ENCODE results near the gene BMPER.

BMPER gene

DNA sequence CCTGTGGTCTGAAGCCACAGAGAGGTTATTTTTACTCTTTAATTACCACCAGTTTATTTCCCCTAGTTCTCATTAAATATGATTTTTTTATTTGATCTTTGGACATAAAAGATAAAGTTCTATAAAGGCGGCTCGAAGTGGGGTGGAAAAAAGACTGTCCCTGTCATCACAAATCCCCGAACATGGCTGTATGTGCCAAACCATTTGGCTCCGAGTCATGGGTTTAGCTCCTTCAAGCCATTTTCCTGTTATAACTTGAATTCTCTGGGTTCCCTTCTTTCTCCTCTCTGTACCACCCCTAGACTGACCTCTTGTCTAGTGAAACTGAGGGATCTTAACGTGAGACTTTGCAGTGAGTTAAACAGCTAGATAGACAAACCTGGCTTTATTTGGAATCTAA is 181.6 kb downstream of the BMPER start:
- Histone ChIP-seq H3K27ac (ENCODE audit: insufficient read depth, low read depth, low read length, poor library complexity, severe bottlenecking) (no peak overlapping the region), H3K27me3 (ENCODE audit: control insufficient read depth, insufficient read depth, low read length, poor library complexity, severe bottlenecking) (no peaks in the 10 kb centered on the region), H3K4me3 (ENCODE audit: insufficient read depth, low read depth, low read length) (no peak overlapping the region), H3K4me1 (ENCODE audit: control insufficient read depth, insufficient read depth, low read length) (no peaks in the 10 kb centered on the region), H3K9me3 (ENCODE audit: control insufficient read depth, low read length) (no peaks in the 10 kb centered on the region), H3K36me3 (ENCODE audit: control insufficient read depth, insufficient read depth, low read length) (no peaks in the 10 kb centered on the region)
- WGBS, 2 experiments, result 91 to 92% methylated on average over 5 of the region's 5 CpGs

DNA sequence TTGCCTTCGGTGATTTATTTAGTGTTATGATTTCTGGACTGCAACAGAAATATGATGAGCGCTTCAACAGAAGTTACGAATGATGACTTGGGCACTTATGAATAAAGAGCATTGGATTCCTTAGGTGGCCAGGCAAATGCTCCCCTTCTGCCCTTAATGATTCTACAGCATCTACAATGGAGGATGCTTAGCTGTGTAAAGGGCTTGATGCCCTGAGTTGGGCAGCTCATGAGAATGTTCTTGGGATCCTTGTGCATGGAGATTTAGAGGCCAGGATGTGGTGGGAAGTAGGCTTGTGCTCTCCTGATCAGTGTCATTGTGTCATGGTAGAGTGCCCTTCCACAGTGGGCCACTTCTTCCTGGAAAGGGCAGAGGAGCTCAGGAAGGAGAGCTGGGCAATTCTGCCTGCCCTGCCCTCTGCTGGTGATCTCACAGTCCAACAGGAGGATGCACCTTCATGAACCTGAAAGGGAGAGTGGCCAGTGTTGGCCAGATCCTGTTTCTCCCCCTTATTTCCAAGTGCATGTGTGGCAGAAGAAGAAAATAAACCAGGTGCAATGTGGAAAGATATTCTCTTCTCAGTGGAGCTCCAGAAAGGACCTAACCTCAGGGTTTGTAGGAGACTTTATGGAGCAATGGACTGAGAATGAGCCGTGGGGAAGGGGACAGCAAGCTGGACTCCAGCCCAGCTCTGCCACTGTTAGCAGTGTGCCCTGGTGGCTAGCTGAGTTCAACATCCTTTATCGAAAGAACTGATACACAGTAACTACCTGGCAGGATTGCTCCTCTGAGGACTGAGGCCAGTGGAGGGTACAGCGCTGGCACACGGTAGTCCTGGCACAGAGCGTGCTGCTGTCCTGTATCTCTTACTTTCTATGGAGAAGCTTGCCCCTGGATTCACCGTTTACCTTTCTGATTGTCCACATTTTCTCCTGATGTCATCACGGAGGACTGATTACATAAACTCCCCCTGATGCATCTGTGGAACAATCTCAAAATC is 182.9 kb downstream of the BMPER start:
- WGBS, 2 experiments, result 93% methylated on average over 10 of the region's 10 CpGs
- Histone ChIP-seq H3K27me3 (ENCODE audit: control insufficient read depth, insufficient read depth, low read length, poor library complexity, severe bottlenecking) (no peaks in the 10 kb centered on the region), H3K4me3 (ENCODE audit: insufficient read depth, low read depth, low read length) (no peak overlapping the region), H3K9me3 (ENCODE audit: control insufficient read depth, low read length) (no peaks in the 10 kb centered on the region), H3K27ac (ENCODE audit: insufficient read depth, low read depth, low read length, poor library complexity, severe bottlenecking) (no peak overlapping the region), H3K36me3 (ENCODE audit: control insufficient read depth, insufficient read depth, low read length) (no peaks in the 10 kb centered on the region), H3K4me1 (ENCODE audit: control insufficient read depth, insufficient read depth, low read length) (no peaks in the 10 kb centered on the region)

DNA sequence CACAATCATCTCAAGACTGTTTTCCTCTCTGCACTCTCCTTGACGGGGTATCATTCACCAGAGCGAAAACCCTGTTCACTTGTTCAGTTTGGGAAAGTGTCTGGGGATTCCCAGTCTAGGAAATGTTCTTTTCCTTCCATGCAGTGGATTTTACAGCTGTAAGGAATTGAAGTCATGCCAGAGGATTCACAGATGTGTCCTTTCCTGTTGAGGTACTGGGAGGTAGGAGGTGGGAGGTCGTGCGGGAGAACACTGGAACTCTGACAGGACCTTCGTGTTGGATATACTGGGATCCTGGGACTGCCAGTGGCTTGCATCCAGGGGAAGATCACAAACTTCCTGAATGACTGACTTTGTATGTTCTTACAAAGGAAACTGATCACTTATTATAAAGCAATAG is 185.5 kb downstream of the BMPER start:
- H3K4me3 ChIP-seq (ENCODE audit: insufficient read depth, low read depth, low read length), result no peak overlapping the region
- no peaks in the 10 kb centered on the region for H3K27me3 ChIP-seq (ENCODE audit: control insufficient read depth, insufficient read depth, low read length, poor library complexity, severe bottlenecking)
- WGBS, 2 experiments, result 88 to 89% methylated on average over 5 of the region's 5 CpGs
- no peaks in the 10 kb centered on the region for H3K36me3 ChIP-seq (ENCODE audit: control insufficient read depth, insufficient read depth, low read length)
- no peaks in the 10 kb centered on the region for H3K9me3 ChIP-seq (ENCODE audit: control insufficient read depth, low read length)
- no peak overlapping the region for H3K27ac ChIP-seq (ENCODE audit: insufficient read depth, low read depth, low read length, poor library complexity, severe bottlenecking)
- H3K4me1 ChIP-seq (ENCODE audit: control insufficient read depth, insufficient read depth, low read length), result no peaks in the 10 kb centered on the region

DNA sequence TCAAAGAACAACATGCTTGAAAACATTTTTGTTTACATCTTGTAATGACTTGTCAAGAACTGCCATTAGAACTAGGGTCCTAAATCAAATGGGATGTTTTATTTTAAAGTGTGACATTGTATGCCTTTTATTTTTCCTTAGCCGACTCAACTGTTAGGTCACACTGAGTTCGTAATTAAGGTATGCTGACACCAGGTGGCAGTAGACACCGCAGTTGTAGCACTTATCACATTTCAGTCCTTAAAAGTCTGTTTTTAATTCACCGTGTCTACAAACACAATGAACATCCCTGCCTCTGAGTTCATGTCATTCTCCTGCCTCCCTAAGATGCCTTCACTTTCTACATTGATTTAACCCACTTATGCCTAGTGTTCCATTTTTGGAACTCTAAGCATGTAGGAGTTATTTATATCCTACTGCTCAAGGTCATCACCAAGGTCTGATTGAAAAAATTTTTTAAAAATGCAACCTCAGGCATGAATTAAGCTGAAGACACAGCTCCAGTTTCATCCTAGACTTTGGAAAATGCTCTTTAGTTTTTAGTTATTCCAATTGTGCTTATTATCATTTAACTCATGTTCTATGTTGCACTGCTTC is 186.1 kb downstream of the BMPER start:
- Histone ChIP-seq H3K36me3 (ENCODE audit: control insufficient read depth, insufficient read depth, low read length) (no peaks in the 10 kb centered on the region), H3K27me3 (ENCODE audit: control insufficient read depth, insufficient read depth, low read length, poor library complexity, severe bottlenecking) (no peaks in the 10 kb centered on the region), H3K4me1 (ENCODE audit: control insufficient read depth, insufficient read depth, low read length) (peaks cover 4% of the 10 kb centered on the region), H3K4me3 (ENCODE audit: insufficient read depth, low read depth, low read length) (no peak overlapping the region), H3K27ac (ENCODE audit: insufficient read depth, low read depth, low read length, poor library complexity, severe bottlenecking) (no peak overlapping the region), H3K9me3 (ENCODE audit: control insufficient read depth, low read length) (no peaks in the 10 kb centered on the region)
- 33 to 37% methylated on average over 4 of the region's 4 CpGs for WGBS, 2 experiments

DNA sequence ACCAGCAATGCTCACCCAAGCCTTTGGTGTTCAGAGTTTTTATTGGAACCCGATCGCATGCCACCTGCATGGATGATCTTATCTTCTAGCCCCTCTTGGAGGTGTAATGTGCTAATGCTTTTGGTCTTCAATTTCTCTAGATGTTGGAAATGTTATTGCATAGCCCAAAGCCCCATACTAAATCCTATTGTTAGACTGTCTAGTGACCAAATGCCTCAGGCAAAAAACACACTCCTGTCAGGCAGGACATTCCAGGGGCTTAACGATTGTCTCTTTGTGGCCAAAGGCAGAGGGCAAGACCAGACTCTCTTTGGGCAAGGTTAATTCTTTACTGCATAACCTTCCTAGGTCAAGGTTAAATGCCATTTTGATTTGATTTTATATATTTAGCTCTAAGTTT is 187.9 kb downstream of the BMPER start:
- 94 to 96% methylated on average over 3 of the region's 3 CpGs for WGBS, 2 experiments
- Histone ChIP-seq H3K4me3 (ENCODE audit: insufficient read depth, low read depth, low read length) (no peak overlapping the region), H3K9me3 (ENCODE audit: control insufficient read depth, low read length) (no peaks in the 10 kb centered on the region), H3K36me3 (ENCODE audit: control insufficient read depth, insufficient read depth, low read length) (no peaks in the 10 kb centered on the region), H3K4me1 (ENCODE audit: control insufficient read depth, insufficient read depth, low read length) (peaks cover 5% of the 10 kb centered on the region), H3K27ac (ENCODE audit: insufficient read depth, low read depth, low read length, poor library complexity, severe bottlenecking) (no peak overlapping the region), H3K27me3 (ENCODE audit: control insufficient read depth, insufficient read depth, low read length, poor library complexity, severe bottlenecking) (no peaks in the 10 kb centered on the region)

DNA sequence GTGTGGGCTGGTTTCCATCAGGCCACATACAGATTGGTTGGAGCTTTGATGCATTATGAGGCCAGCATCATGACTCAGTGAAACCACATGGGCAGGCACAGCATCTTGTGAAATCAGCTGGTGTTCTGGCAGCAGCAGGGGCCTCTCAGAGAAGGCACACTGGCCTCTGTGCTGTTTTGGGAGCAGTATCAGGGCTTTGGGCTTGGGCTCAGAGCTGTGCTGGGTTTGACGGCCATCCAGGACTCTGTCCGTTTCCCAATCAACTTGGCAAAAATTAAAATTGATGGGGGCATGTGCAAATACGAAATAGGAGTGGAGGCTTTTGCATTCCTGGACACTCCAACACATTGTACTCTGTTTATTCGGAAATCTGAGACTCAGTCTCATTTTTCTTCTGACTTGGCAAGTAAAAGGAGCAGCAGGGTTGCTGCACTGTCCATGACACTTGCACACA is 190.9 kb downstream of the BMPER start:
- no peak overlapping the region for H3K27ac ChIP-seq (ENCODE audit: insufficient read depth, low read depth, low read length, poor library complexity, severe bottlenecking)
- 94 to 96% methylated on average over 4 of the region's 4 CpGs for WGBS, 2 experiments
- no peaks in the 10 kb centered on the region for H3K36me3 ChIP-seq (ENCODE audit: control insufficient read depth, insufficient read depth, low read length)
- H3K9me3 ChIP-seq (ENCODE audit: control insufficient read depth, low read length), result no peaks in the 10 kb centered on the region
- H3K4me1 ChIP-seq (ENCODE audit: control insufficient read depth, insufficient read depth, low read length), result peaks cover 5% of the 10 kb centered on the region
- H3K4me3 ChIP-seq (ENCODE audit: insufficient read depth, low read depth, low read length), result no peak overlapping the region
- H3K27me3 ChIP-seq (ENCODE audit: control insufficient read depth, insufficient read depth, low read length, poor library complexity, severe bottlenecking), result no peaks in the 10 kb centered on the region

DNA sequence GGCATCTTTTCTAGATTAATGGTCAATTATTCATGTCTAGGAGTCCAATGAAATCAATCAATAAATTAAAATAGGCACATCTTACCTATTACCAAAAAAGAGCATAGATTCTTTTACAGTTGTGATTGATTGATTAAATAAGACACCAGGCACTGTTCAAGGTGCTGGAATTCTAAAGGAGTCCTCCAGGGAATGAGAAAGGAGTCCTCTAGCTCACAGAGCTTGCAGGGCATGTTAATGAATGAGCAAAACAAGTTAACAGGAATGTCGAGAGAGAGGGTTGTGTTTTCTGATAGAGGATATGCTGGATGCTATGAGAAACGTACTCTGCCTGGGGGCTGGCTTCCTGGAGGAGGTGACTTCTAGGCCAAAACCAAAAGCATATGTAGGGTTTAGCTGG is 191.4 kb downstream of the BMPER start:
- no peak overlapping the region for H3K27ac ChIP-seq (ENCODE audit: insufficient read depth, low read depth, low read length, poor library complexity, severe bottlenecking)
- 65 to 66% methylated on average over 2 of the region's 2 CpGs for WGBS, 2 experiments

DNA sequence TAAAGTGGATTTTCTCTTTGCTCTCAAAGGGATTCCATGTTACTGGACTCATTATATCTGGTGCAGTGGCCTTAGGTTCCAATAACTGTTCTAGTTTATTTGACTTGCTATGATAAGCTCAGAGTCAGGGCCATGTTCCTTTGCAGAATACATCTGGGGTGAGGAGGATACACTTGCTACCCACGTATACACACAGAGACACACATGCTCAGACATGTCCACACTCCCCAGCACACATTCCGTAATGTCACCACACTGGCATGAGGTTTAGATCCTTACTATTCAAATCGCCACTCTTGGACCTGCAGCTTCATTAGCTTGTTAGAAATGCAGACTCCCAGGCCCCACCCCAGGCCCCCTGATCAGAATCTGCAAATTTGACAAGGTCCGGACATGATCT is 195.3 kb downstream of the BMPER start:
- H3K9me3 ChIP-seq (ENCODE audit: control insufficient read depth, low read length), result no peaks in the 10 kb centered on the region
- no peaks in the 10 kb centered on the region for H3K36me3 ChIP-seq (ENCODE audit: control insufficient read depth, insufficient read depth, low read length)
- no peak overlapping the region for H3K27ac ChIP-seq (ENCODE audit: insufficient read depth, low read depth, low read length, poor library complexity, severe bottlenecking)
- peaks cover 8% of the 10 kb centered on the region for H3K4me1 ChIP-seq (ENCODE audit: control insufficient read depth, insufficient read depth, low read length)
- WGBS, 2 experiments, result 80 to 83% methylated on average over 4 of the region's 4 CpGs
- H3K27me3 ChIP-seq (ENCODE audit: control insufficient read depth, insufficient read depth, low read length, poor library complexity, severe bottlenecking), result no peaks in the 10 kb centered on the region
- no peak overlapping the region for H3K4me3 ChIP-seq (ENCODE audit: insufficient read depth, low read depth, low read length)

More for the DNA sequence above, 191.4 kb downstream of the BMPER start:
- Histone ChIP-seq H3K4me1 (ENCODE audit: control insufficient read depth, insufficient read depth, low read length) (peaks cover 5% of the 10 kb centered on the region), H3K9me3 (ENCODE audit: control insufficient read depth, low read length) (no peaks in the 10 kb centered on the region), H3K36me3 (ENCODE audit: control insufficient read depth, insufficient read depth, low read length) (no peaks in the 10 kb centered on the region), H3K27me3 (ENCODE audit: control insufficient read depth, insufficient read depth, low read length, poor library complexity, severe bottlenecking) (no peaks in the 10 kb centered on the region), H3K4me3 (ENCODE audit: insufficient read depth, low read depth, low read length) (no peak overlapping the region)

DNA sequence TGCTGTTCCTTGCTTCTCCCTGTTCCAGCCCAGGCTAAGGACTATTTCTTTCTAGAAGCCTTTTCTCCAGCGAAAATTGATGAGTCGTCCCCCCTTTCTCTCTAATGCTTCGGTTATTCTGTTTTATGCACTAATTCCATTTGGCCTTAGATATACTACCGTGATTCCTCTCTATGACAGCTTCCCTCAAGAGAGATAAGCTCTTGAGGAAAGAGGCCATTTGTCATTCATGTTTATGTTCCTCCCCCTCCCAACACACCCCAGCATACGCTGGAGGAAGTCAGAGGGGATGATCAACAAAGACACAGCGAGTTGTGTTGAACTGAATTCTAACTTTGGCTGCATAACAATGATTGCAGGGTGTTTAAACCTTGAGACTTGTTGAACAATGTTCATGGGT is 198.8 kb downstream of the BMPER start:
- 88 to 93% methylated on average over 6 of the region's 6 CpGs for WGBS, 2 experiments

DNA sequence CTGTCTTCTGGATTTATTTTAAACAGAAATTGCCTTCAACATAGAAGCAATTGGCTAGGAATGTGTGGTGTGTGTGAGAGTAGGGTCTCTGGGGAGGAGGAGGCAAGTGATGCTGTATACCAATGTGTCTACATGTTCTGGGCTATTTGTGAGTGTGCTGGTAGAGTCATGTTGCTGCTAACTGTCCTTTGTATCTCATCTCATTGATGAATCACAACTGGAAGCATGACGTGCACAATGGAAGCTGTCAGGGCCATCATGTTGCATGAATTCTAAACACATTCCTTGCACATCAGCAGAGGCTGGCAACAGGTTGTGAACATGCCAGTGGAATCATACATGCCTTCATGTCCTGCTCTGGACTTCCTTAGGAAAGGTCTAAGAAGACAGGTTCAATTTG is 199.7 kb downstream of the BMPER start:
- 94 to 100% methylated on average over 1 of the region's 1 CpG for WGBS, 2 experiments
- Histone ChIP-seq H3K9me3 (ENCODE audit: control insufficient read depth, low read length) (no peaks in the 10 kb centered on the region), H3K4me1 (ENCODE audit: control insufficient read depth, insufficient read depth, low read length) (peaks cover 3% of the 10 kb centered on the region), H3K27ac (ENCODE audit: insufficient read depth, low read depth, low read length, poor library complexity, severe bottlenecking) (no peak overlapping the region), H3K27me3 (ENCODE audit: control insufficient read depth, insufficient read depth, low read length, poor library complexity, severe bottlenecking) (no peaks in the 10 kb centered on the region), H3K36me3 (ENCODE audit: control insufficient read depth, insufficient read depth, low read length) (no peaks in the 10 kb centered on the region), H3K4me3 (ENCODE audit: insufficient read depth, low read depth, low read length) (no peak overlapping the region)

More for the DNA sequence above, 198.8 kb downstream of the BMPER start:
- Histone ChIP-seq H3K36me3 (ENCODE audit: control insufficient read depth, insufficient read depth, low read length) (no peaks in the 10 kb centered on the region), H3K9me3 (ENCODE audit: control insufficient read depth, low read length) (no peaks in the 10 kb centered on the region), H3K27ac (ENCODE audit: insufficient read depth, low read depth, low read length, poor library complexity, severe bottlenecking) (no peak overlapping the region), H3K4me1 (ENCODE audit: control insufficient read depth, insufficient read depth, low read length) (peaks cover 3% of the 10 kb centered on the region), H3K4me3 (ENCODE audit: insufficient read depth, low read depth, low read length) (no peak overlapping the region), H3K27me3 (ENCODE audit: control insufficient read depth, insufficient read depth, low read length, poor library complexity, severe bottlenecking) (no peaks in the 10 kb centered on the region)
